ENCODE data around the gene TMCC1. TPM values are rescaled to one million over a fixed set of nuclear protein-coding genes. Genes with fewer than 3 reads are reported as not detected.

Gene TMCC1
- total and polyA plus RNA-seq, 10 of the 15 experiments (the other 5 are each of a cell fraction or from before 2014, with no cell fraction given) = 2.3 to 21.1 (median 8.4) TPM

GRCh38 chr3:129625072-129625874 is 268.2 kb downstream of the TMCC1 start (continued):
- no peak for TF ChIP-seq ZBED1 (IDR thresholded peaks at IDR 0.05; ENCODE audit: borderline replicate concordance)
- no peak for TF ChIP-seq NKRF (conservative IDR thresholded peaks at IDR 0.05)
- no peak for TF ChIP-seq CEBPB (IDR thresholded peaks at IDR 0.05; ENCODE audit: borderline replicate concordance in 1 of 2, low read depth in 2 of 2, low read length in 2 of 2)

- Histone ChIP-seq H3K4me2 (ENCODE audit: control insufficient read depth, insufficient read depth) (no peak overlapping the region), H3K9ac (ENCODE audit: control insufficient read depth, insufficient read depth, low read length) (no peak overlapping the region), H3K27me3 (replicated peaks in 1 of 2; ENCODE audit: control insufficient read depth in 2 of 2, insufficient read depth in 2 of 2, low read length in 1 of 2) (no peaks in the 10 kb centered on the region; a peak in 3 of 4 replicates), H2AFZ (ENCODE audit: control insufficient read depth, low read depth, low read length) (no peak overlapping the region), H3K4me3 (no peak overlapping the region), H3K36me3 (ENCODE audit: control insufficient read depth in 2 of 2, insufficient read depth in 2 of 2, low read length in 1 of 2) (no peaks in the 10 kb centered on the region), H4K20me1 (ENCODE audit: control insufficient read depth, insufficient read depth) (no peaks in the 10 kb centered on the region), H3K79me2 (ENCODE audit: control insufficient read depth, insufficient read depth, low read length) (no peaks in the 10 kb centered on the region; the same call in 1 of the 2 replicates), H3K4me1 (ENCODE audit: control insufficient read depth, insufficient read depth, low read length) (no peaks in the 10 kb centered on the region; the same call in 1 of the 2 replicates), H3K9me3 (replicated peaks; ENCODE audit: control insufficient read depth, insufficient read depth, low read length) (no peaks in the 10 kb centered on the region), H3K27ac (ENCODE audit: control insufficient read depth, insufficient read depth) (no peak overlapping the region)
- ChIA-PET POLR2A (interaction anchor here (0.6 kb wide), 1 partner anchor 36 kb away, joined by 4 read pairs; no protein-coding TSS in a partner anchor), CTCF (no interaction called here), RAD21 (ENCODE audit: unreplicated experiment) (no interaction called here), SMC1A (ENCODE audit: uncharacterized antibody, unreplicated experiment) (no interaction called here)
- no peak for FAIRE-seq
- ATAC-seq = no peak
- intact Hi-C loops (cut with micrococcal nuclease; ENCODE audit: unreplicated experiment) = loop anchor here (10.0 kb wide), 1 partner anchor 240 kb away; no protein-coding TSS in a partner anchor
- DNase-seq (ENCODE audit: low read depth, low spot score) = no peak
- TF ChIP-seq TCF7 (IDR thresholded peaks at IDR 0.05; ENCODE audit: borderline replicate concordance) (no peak), SUZ12 (IDR thresholded peaks at IDR 0.05; ENCODE audit: unreplicated experiment) (no peak)
- BruUV-seq (replicated peaks) = no TSS peak
- in situ Hi-C loops (cut with MboI) = no loop called here
- WGBS (ENCODE audit: insufficient coverage, insufficient replicate concordance, low lambda C conversion rate, missing lambda C conversion rate) = 40% methylated on average over 9 of the region's 11 CpGs
These were observed 269.0 kb downstream of the TMCC1 start for GRCh38 chr3:129624347-129625071.

All from GM12878 (cell line).